ENCODE measurements around the gene PCDHB4.
"Not testable (repeated sequence)": the region's sequence is repeated elsewhere in the genome, so short reads cannot be mapped to it uniquely, and the experiment has no call there.

PCDHB4 gene

GRCh38 chr5:141127305-141127704 is 5.7 kb downstream of the PCDHB4 start:
- no peak overlapping the region for H3K4me2 ChIP-seq (ENCODE audit: low read length)
- no peaks in the 10 kb centered on the region for H3K79me2 ChIP-seq
- no peaks in the 10 kb centered on the region for H3K9me3 ChIP-seq (ENCODE audit: control insufficient read depth, low read length)
- H2AFZ ChIP-seq: no peak overlapping the region
- H3K9ac ChIP-seq: no peak overlapping the region
- peaks cover 3% of the 10 kb centered on the region for H3K36me3 ChIP-seq (ENCODE audit: control insufficient read depth, insufficient read depth, low read length)
- H3K4me3 ChIP-seq (ENCODE audit: low read depth, low read length): no peak overlapping the region
- H3K27ac ChIP-seq: no peak overlapping the region
- peaks cover 2% of the 10 kb centered on the region for H3K27me3 ChIP-seq (ENCODE audit: control insufficient read depth, insufficient read depth, low read length)
- no peak for TF ChIP-seq CTCF (IDR thresholded peaks at IDR 0.05)
- no peaks in the 10 kb centered on the region for H3K4me1 ChIP-seq

GRCh38 chr5:141135030-141135717 is 13.6 kb downstream of the PCDHB4 start, which contains the start of gene PCDHB5:
Gene PCDHB5, plus strand, starts transcription at chr5:141135206. Its CDS starts 229 bp downstream, at chr5:141135435.
- Histone ChIP-seq H3K9me3 (ENCODE audit: control insufficient read depth, low read length) (no peaks in the 10 kb centered on the region), H2AFZ (peak within 1 kb of the TSS; percentile 57), H3K27me3 (ENCODE audit: control insufficient read depth, insufficient read depth, low read length) (peaks cover 6% of the 10 kb centered on the region), H3K4me2 (ENCODE audit: low read length) (no peak within 1 kb of the TSS), H3K4me3 (ENCODE audit: low read depth, low read length) (peak within 1 kb of the TSS; percentile 36), H3K27ac (peak within 1 kb of the TSS; percentile 46), H3K79me2 (no peaks in the 10 kb centered on the region), H3K9ac (no peak within 1 kb of the TSS), H3K36me3 (ENCODE audit: control insufficient read depth, insufficient read depth, low read length) (peaks cover 3% of the 10 kb centered on the region), H3K4me1 (no peaks in the 10 kb centered on the region)
- TF ChIP-seq CTCF (IDR thresholded peaks at IDR 0.05): peak; percentile 73

GRCh38 chr5:141135718-141136266 is 14.2 kb downstream of the PCDHB4 start:
- no peak overlapping the region for H3K27ac ChIP-seq

GRCh38 chr5:141137346-141137745 is 15.7 kb downstream of the PCDHB4 start:
- not testable (repeated sequence) for H3K4me1 ChIP-seq; H3K36me3 ChIP-seq (ENCODE audit: control insufficient read depth, insufficient read depth, low read length); H3K9me3 ChIP-seq (ENCODE audit: control insufficient read depth, low read length); H3K27ac ChIP-seq; H3K9ac ChIP-seq; H2AFZ ChIP-seq; H3K27me3 ChIP-seq (ENCODE audit: control insufficient read depth, insufficient read depth, low read length); H3K79me2 ChIP-seq; H3K4me3 ChIP-seq (ENCODE audit: low read depth, low read length); H3K4me2 ChIP-seq (ENCODE audit: low read length)

More at GRCh38 chr5:141135718-141136266, 14.2 kb downstream of the PCDHB4 start:
- no peak overlapping the region for H3K9ac ChIP-seq
- H2AFZ ChIP-seq: peak overlapping the region; percentile 57
- H3K36me3 ChIP-seq (ENCODE audit: control insufficient read depth, insufficient read depth, low read length): peaks cover under 1% of the 10 kb centered on the region
- peak overlapping the region; percentile 36 for H3K4me3 ChIP-seq (ENCODE audit: low read depth, low read length)
- no peaks in the 10 kb centered on the region for H3K4me1 ChIP-seq
- H3K79me2 ChIP-seq: no peaks in the 10 kb centered on the region
- TF ChIP-seq CTCF (IDR thresholded peaks at IDR 0.05): no peak
- H3K27me3 ChIP-seq (ENCODE audit: control insufficient read depth, insufficient read depth, low read length): peaks cover 6% of the 10 kb centered on the region
- no peaks in the 10 kb centered on the region for H3K9me3 ChIP-seq (ENCODE audit: control insufficient read depth, low read length)
- H3K4me2 ChIP-seq (ENCODE audit: low read length): no peak overlapping the region

GRCh38 chr5:141149812-141150211 is 28.2 kb downstream of the PCDHB4 start, which contains the start of gene PCDHB6:
Gene PCDHB6, plus strand, starts transcription at chr5:141150057. Its CDS starts 201 bp downstream, at chr5:141150258.
- H2AFZ ChIP-seq: no peak within 1 kb of the TSS
- H3K36me3 ChIP-seq (ENCODE audit: control insufficient read depth, insufficient read depth, low read length): peaks cover 3% of the 10 kb centered on the region
- no peak within 1 kb of the TSS for H3K4me3 ChIP-seq (ENCODE audit: low read depth, low read length)
- H3K27me3 ChIP-seq (ENCODE audit: control insufficient read depth, insufficient read depth, low read length): peaks cover 14% of the 10 kb centered on the region
- H3K9me3 ChIP-seq (ENCODE audit: control insufficient read depth, low read length): no peaks in the 10 kb centered on the region
- H3K27ac ChIP-seq: no peak within 1 kb of the TSS
- no peaks in the 10 kb centered on the region for H3K79me2 ChIP-seq
- H3K9ac ChIP-seq: no peak within 1 kb of the TSS
- no peaks in the 10 kb centered on the region for H3K4me1 ChIP-seq
- TF ChIP-seq CTCF (IDR thresholded peaks at IDR 0.05): no peak
- H3K4me2 ChIP-seq (ENCODE audit: low read length): no peak within 1 kb of the TSS
